WTC11 (cell line): ENCODE measurements around the gene MYBPC1. TPM values are rescaled to one million over a fixed set of nuclear protein-coding genes. Genes with fewer than 3 reads are reported as not detected.
A peak's percentile ranks its signal among the peaks of the same experiment; 100 is the strongest.

Source experiments
- ATAC-seq: fragments of 200-7000 bp; cut with Tn5 transposase; 2 replicates; pipeline ENCODE4 v1.10.0; 2021; ENCODE audit warnings: mild to moderate bottlenecking, moderate library complexity
- CTCF ChIA-PET: fragments of 300-600 bp; sonication (Branson Sonifier 250); formaldehyde crosslinking; loops from one replicate; lab custom pipeline; 2021; ENCODE audit warnings: antibody characterized with exemption; lab: Charles Lee
- POLR2A ChIA-PET: fragments of 350-600 bp; sonication (Branson Sonifier 250); formaldehyde crosslinking; loops from one replicate; lab custom pipeline; 2021; ENCODE audit warnings: antibody characterized with exemption; lab: Charles Lee
- DNase-seq: peaks from one replicate; pipeline ENCODE4 v3.0.0; 2021; ENCODE audit warnings: low spot score
- H3K27ac Mint-ChIP-seq: 2 replicates; pipeline ENCODE4 v1.8.0; 2021; ENCODE audit warnings: mixed read lengths
- H3K27me3 Mint-ChIP-seq: 2 replicates; pipeline ENCODE4 v1.8.0; 2021; ENCODE audit warnings: low read depth, mild to moderate bottlenecking, moderate library complexity, mixed read lengths
- H3K36me3 Mint-ChIP-seq: 2 replicates; pipeline ENCODE4 v1.8.0; 2021; ENCODE audit warnings: mixed read lengths
- H3K4me1 Mint-ChIP-seq: 2 replicates; pipeline ENCODE4 v1.8.0; 2022; ENCODE audit warnings: mixed read lengths
- H3K4me3 Mint-ChIP-seq: 2 replicates; pipeline ENCODE4 v1.8.0; 2021; ENCODE audit warnings: mild to moderate bottlenecking, moderate library complexity, mixed read lengths
- H3K9me3 Mint-ChIP-seq: 2 replicates; pipeline ENCODE4 v1.8.0; 2021; ENCODE audit warnings: mixed read lengths
- AFF4 ChIP-seq: sonication (generic); formaldehyde crosslinking; IDR thresholded peaks from 2 replicates; pipeline ENCODE4 v1.8.1; 2023; ENCODE audit warnings: mild to moderate bottlenecking, missing genetic modification reagents, borderline replicate concordance
- ATF6 ChIP-seq: sonication (generic); formaldehyde crosslinking; IDR thresholded peaks from 2 replicates; pipeline ENCODE4 v1.8.1; 2023; ENCODE audit warnings: mild to moderate bottlenecking, missing genetic modification reagents
- CBFB ChIP-seq: sonication (generic); formaldehyde crosslinking; IDR thresholded peaks from 2 replicates; pipeline ENCODE4 v1.8.1; 2022; ENCODE audit warnings: mild to moderate bottlenecking, low read depth, missing genetic modification reagents
- CDX4 ChIP-seq: fragments of 250-450 bp; sonication (Bioruptor Pico); IDR thresholded peaks from 2 replicates; pipeline ENCODE4 v1.9.0; 2021; ENCODE audit warnings: moderate library complexity, mild to moderate bottlenecking, inconsistent platforms, borderline replicate concordance
- CREB1 ChIP-seq: sonication (generic); formaldehyde crosslinking; IDR thresholded peaks from 2 replicates; pipeline ENCODE4 v1.8.0; 2023; ENCODE audit warnings: mild to moderate bottlenecking, missing genetic modification reagents
- CTCF ChIP-seq: fragments of 200-600 bp; IDR thresholded peaks from 2 replicates; pipeline ENCODE4 v1.8.0; 2022; ENCODE audit warnings: antibody characterized with exemption
- ERG ChIP-seq: fragments of 250-450 bp; sonication (Bioruptor Pico); IDR thresholded peaks from 2 replicates; pipeline ENCODE4 v1.8.0; 2021; ENCODE audit warnings: mild to moderate bottlenecking
- FOXJ3 ChIP-seq: sonication (generic); formaldehyde crosslinking; IDR thresholded peaks from 2 replicates; pipeline ENCODE4 v1.9.0; 2021; ENCODE audit warnings: missing genetic modification reagents, mild to moderate bottlenecking, borderline replicate concordance
- FOXK1 ChIP-seq: sonication (generic); formaldehyde crosslinking; IDR thresholded peaks from 2 replicates; pipeline ENCODE4 v1.8.0; 2022; ENCODE audit warnings: mild to moderate bottlenecking, moderate library complexity, missing genetic modification reagents
- IRF2 ChIP-seq: sonication (generic); formaldehyde crosslinking; IDR thresholded peaks from 2 replicates; pipeline ENCODE4 v1.8.0; 2022; ENCODE audit warnings: low read depth, missing genetic modification reagents, borderline replicate concordance
- JUN ChIP-seq: sonication (generic); formaldehyde crosslinking; IDR thresholded peaks from 2 replicates; pipeline ENCODE4 v1.8.0; 2023; ENCODE audit warnings: mild to moderate bottlenecking, missing genetic modification reagents
- MAX ChIP-seq: sonication (generic); formaldehyde crosslinking; IDR thresholded peaks from 2 replicates; pipeline ENCODE4 v1.8.0; 2022; ENCODE audit warnings: mild to moderate bottlenecking, missing genetic modification reagents
- NR3C1 ChIP-seq: sonication (generic); formaldehyde crosslinking; conservative IDR thresholded peaks from 2 replicates; pipeline ENCODE4 v1.8.1; 2023; ENCODE audit warnings: low read depth, mild to moderate bottlenecking, missing genetic modification reagents
- PRRX2 ChIP-seq: fragments of 250-450 bp; sonication (Bioruptor Pico); IDR thresholded peaks from 2 replicates; pipeline ENCODE4 v1.8.0; 2021; ENCODE audit warnings: mild to moderate bottlenecking
- RELA ChIP-seq: sonication (generic); formaldehyde crosslinking; IDR thresholded peaks from 2 replicates; pipeline ENCODE4 v1.8.1; 2022; ENCODE audit warnings: missing genetic modification reagents, mild to moderate bottlenecking, borderline replicate concordance
- SMAD3 ChIP-seq: sonication (generic); formaldehyde crosslinking; IDR thresholded peaks from 2 replicates; pipeline ENCODE4 v1.8.0; 2022; ENCODE audit warnings: missing genetic modification reagents, mild to moderate bottlenecking, borderline replicate concordance
- SMAD4 ChIP-seq: sonication (generic); formaldehyde crosslinking; IDR thresholded peaks from 2 replicates; pipeline ENCODE4 v1.8.0; 2022; ENCODE audit warnings: mild to moderate bottlenecking, missing genetic modification reagents
- TCF7 ChIP-seq: sonication (generic); formaldehyde crosslinking; IDR thresholded peaks from 2 replicates; pipeline ENCODE4 v1.8.0; 2022; ENCODE audit warnings: mild to moderate bottlenecking, low read depth, missing genetic modification reagents, moderate library complexity
- USF2 ChIP-seq: sonication (generic); formaldehyde crosslinking; IDR thresholded peaks from 2 replicates; pipeline ENCODE4 v1.8.1; 2023; ENCODE audit warnings: mild to moderate bottlenecking, missing genetic modification reagents, moderate library complexity
- ZNF138 ChIP-seq: sonication (generic); formaldehyde crosslinking; conservative IDR thresholded peaks from 2 replicates; pipeline ENCODE4 v1.8.1; 2022; ENCODE audit warnings: mild to moderate bottlenecking, moderate library complexity, missing genetic modification reagents
- ZNF232 ChIP-seq: sonication (generic); formaldehyde crosslinking; IDR thresholded peaks from 2 replicates; pipeline ENCODE4 v1.8.0; 2022; ENCODE audit warnings: mild to moderate bottlenecking, missing genetic modification reagents
- ZNF396 ChIP-seq: fragments of 250-450 bp; sonication (Bioruptor Pico); IDR thresholded peaks from 2 replicates; pipeline ENCODE4 v1.8.0; 2021; ENCODE audit warnings: mild to moderate bottlenecking, moderate library complexity, borderline replicate concordance
- total RNA-seq: library from RNA; stranded (reverse); gene quantifications from 3 replicates; pipeline ENCODE4 v1.2.3, GENCODE V29; 2021

Gene MYBPC1
- total RNA-seq, 1 experiment from 2014 or later, result not detected

GRCh38 chr12:101666052-101666728 is 71.4 kb downstream of the MYBPC1 start (continued):
- TF ChIP-seq IRF2 (CRISPR knock-in tag), result no peak
- TF ChIP-seq, all 79 proteins: peak for 0

- H3K36me3 Mint-ChIP-seq, result no peaks in the 10 kb centered on the region
- H3K27me3 Mint-ChIP-seq, result peaks cover 3% of the 10 kb centered on the region; the same call in 1 of the 2 replicates
- no peak for DNase-seq
- peaks cover 30% of the 10 kb centered on the region for H3K4me1 Mint-ChIP-seq
- ChIA-PET CTCF (interaction anchor here (0.9 to 1.2 kb wide), 2 partner anchors 92 to 162 kb away, joined by 3 to 4 read pairs; no protein-coding TSS in a partner anchor), POLR2A (no interaction called here)
- H3K9me3 Mint-ChIP-seq, result no peaks in the 10 kb centered on the region
- no peak for TF ChIP-seq ERG (CRISPR knock-in tag)
- no peak for TF ChIP-seq CBFB
- no peak for TF ChIP-seq JUN (CRISPR knock-in tag)
- TF ChIP-seq USF2 (CRISPR knock-in tag), result no peak
- TF ChIP-seq CDX4 (CRISPR knock-in tag), result no peak
- no peak for TF ChIP-seq PRRX2 (CRISPR knock-in tag)
- TF ChIP-seq NR3C1 (CRISPR knock-in tag), result no peak
- no peak for TF ChIP-seq AFF4
- TF ChIP-seq ZNF396 (CRISPR knock-in tag), result no peak
- no peak for TF ChIP-seq ZNF232
- no peak for TF ChIP-seq ZNF138 (CRISPR knock-in tag)
- no peak for TF ChIP-seq SMAD4 (CRISPR knock-in tag)
- TF ChIP-seq FOXJ3, result no peak
- no peak for TF ChIP-seq SMAD3 (CRISPR knock-in tag)
- ATAC-seq, result no peak
- H3K27ac Mint-ChIP-seq, result no peak overlapping the region
- no peak overlapping the region for H3K4me3 Mint-ChIP-seq
These were observed 72.8 kb downstream of the MYBPC1 start for GRCh38 chr12:101667591-101667990.

- Mint-ChIP-seq H3K4me3 (no peak overlapping the region), H3K27ac (no peak overlapping the region)
- ATAC-seq, result peak; percentile 78
- no peak for TF ChIP-seq NR3C1 (CRISPR knock-in tag)
- TF ChIP-seq ATF6, result no peak
- no peak for TF ChIP-seq MAX
- TF ChIP-seq PRRX2 (CRISPR knock-in tag), result no peak
- TF ChIP-seq FOXK1 (CRISPR knock-in tag), result no peak
- TF ChIP-seq CTCF, result no peak
- TF ChIP-seq RELA (CRISPR knock-in tag), result no peak
- no peak for TF ChIP-seq TCF7 (CRISPR knock-in tag)
- no peak for TF ChIP-seq CREB1 (CRISPR knock-in tag)
These were observed 75.4 kb downstream of the MYBPC1 start for GRCh38 chr12:101670007-101670671.

More at GRCh38 chr12:101670007-101670671, 75.4 kb downstream of the MYBPC1 start:
- Mint-ChIP-seq H3K27me3 (peaks cover 3% of the 10 kb centered on the region; the same call in 1 of the 2 replicates), H3K9me3 (no peaks in the 10 kb centered on the region), H3K36me3 (no peaks in the 10 kb centered on the region), H3K4me1 (peaks cover 15% of the 10 kb centered on the region)
- ChIA-PET POLR2A (no interaction called here), CTCF (interaction anchor here (1.5 kb wide), 1 partner anchor 90 kb away, joined by 4 read pairs; no protein-coding TSS in a partner anchor)
- DNase-seq, result peak; percentile 28
